ENCODE measurements around the gene NEURL3.

The NEURL3 gene

GRCh38 chr2:96498021-96498431, 7.1 kb downstream of the NEURL3 start:
- Mint-ChIP-seq H3K27me3 (ENCODE audit: low read depth, poor library complexity) (peaks cover 11% of the 10 kb centered on the region), H3K27ac (no peak overlapping the region), H3K4me3 (no peak overlapping the region), H3K9me3 (peaks cover 26% of the 10 kb centered on the region), H3K4me1 (peaks cover 7% of the 10 kb centered on the region), H3K36me3 (ENCODE audit: low read depth) (peaks cover 5% of the 10 kb centered on the region)
- no peak for DNase-seq
- TF ChIP-seq CTCF (IDR thresholded peaks at IDR 0.05), result no peak

GRCh38 chr2:96495982-96496629, 9.1 kb downstream of the NEURL3 start:
- peaks cover 5% of the 10 kb centered on the region for H3K36me3 Mint-ChIP-seq (ENCODE audit: low read depth)
- DNase-seq, result no peak
- no peaks in the 10 kb centered on the region for H3K4me1 Mint-ChIP-seq
- H3K9me3 Mint-ChIP-seq, result peaks cover 26% of the 10 kb centered on the region
- no peak for TF ChIP-seq CTCF (IDR thresholded peaks at IDR 0.05)
- H3K4me3 Mint-ChIP-seq, result no peak overlapping the region
- no peak overlapping the region for H3K27ac Mint-ChIP-seq
- H3K27me3 Mint-ChIP-seq (ENCODE audit: low read depth, poor library complexity), result peaks cover 11% of the 10 kb centered on the region

- no peak for DNase-seq
- Mint-ChIP-seq H3K27me3 (ENCODE audit: low read depth, poor library complexity) (peaks cover 11% of the 10 kb centered on the region), H3K36me3 (ENCODE audit: low read depth) (peaks cover 5% of the 10 kb centered on the region), H3K9me3 (peaks cover 29% of the 10 kb centered on the region), H3K4me3 (no peak overlapping the region), H3K4me1 (no peaks in the 10 kb centered on the region), H3K27ac (no peak overlapping the region)
- TF ChIP-seq CTCF (IDR thresholded peaks at IDR 0.05), result no peak
These were observed 11.0 kb downstream of the NEURL3 start for GRCh38 chr2:96494188-96494587.

- Mint-ChIP-seq H3K27me3 (ENCODE audit: low read depth, poor library complexity) (peaks cover 8% of the 10 kb centered on the region), H3K27ac (no peak overlapping the region), H3K4me1 (no peaks in the 10 kb centered on the region), H3K36me3 (ENCODE audit: low read depth) (peaks cover 5% of the 10 kb centered on the region), H3K4me3 (no peak overlapping the region), H3K9me3 (peaks cover 29% of the 10 kb centered on the region)
- TF ChIP-seq CTCF (IDR thresholded peaks at IDR 0.05), result no peak
- DNase-seq, result no peak
These were observed 12.1 kb downstream of the NEURL3 start for GRCh38 chr2:96493072-96493471.

- Mint-ChIP-seq H3K4me1 (no peaks in the 10 kb centered on the region), H3K27me3 (ENCODE audit: low read depth, poor library complexity) (peaks cover 4% of the 10 kb centered on the region), H3K36me3 (ENCODE audit: low read depth) (peaks cover 5% of the 10 kb centered on the region), H3K9me3 (peaks cover 29% of the 10 kb centered on the region), H3K27ac (no peak overlapping the region), H3K4me3 (no peak overlapping the region)
- no peak for TF ChIP-seq CTCF (IDR thresholded peaks at IDR 0.05)
- DNase-seq, result no peak
These were observed 13.2 kb downstream of the NEURL3 start for GRCh38 chr2:96491860-96492497.

- H3K4me1 Mint-ChIP-seq, result peaks cover 19% of the 10 kb centered on the region
- no peaks in the 10 kb centered on the region for H3K36me3 Mint-ChIP-seq (ENCODE audit: low read depth)
- peaks cover 14% of the 10 kb centered on the region for H3K9me3 Mint-ChIP-seq
- H3K4me3 Mint-ChIP-seq, result no peak overlapping the region
- H3K27me3 Mint-ChIP-seq (ENCODE audit: low read depth, poor library complexity), result no peaks in the 10 kb centered on the region
- no peak overlapping the region for H3K27ac Mint-ChIP-seq
- no peak for DNase-seq
- no peak for TF ChIP-seq CTCF (IDR thresholded peaks at IDR 0.05)
These were observed 15.5 kb downstream of the NEURL3 start for GRCh38 chr2:96489663-96490062.
